RWPE1 (cell line): ENCODE results near the gene HEATR5A.
"Not testable (repeated sequence)": the region's sequence is repeated elsewhere in the genome, so short reads cannot be mapped to it uniquely, and the experiment has no call there.

Source experiments
- CTCF ChIA-PET: fragments of 350-600 bp; sonication (Branson Sonifier 250); formaldehyde crosslinking; extraction: SDS; loops from one replicate; lab custom pipeline; 2021; lab: Yijun Ruan, JAX
- POLR2A ChIA-PET: fragments of 400-600 bp; formaldehyde crosslinking; extraction: SDS; loops from one replicate; lab custom pipeline; 2020; ENCODE audit warnings: antibody characterized with exemption; ENCODE audit not compliant: low non-redundant PET; lab: Yijun Ruan, JAX
- DNase-seq: peaks from one replicate; pipeline ENCODE4 v3.0.0; 2012; ENCODE audit warnings: low spot score
- H3K27ac ChIP-seq: fragments of 450-650 bp; 2 replicates; pipeline ENCODE4 v1.5.1; 2017
- CTCF ChIP-seq: fragments of 450-650 bp; conservative IDR thresholded peaks from 2 replicates; pipeline ENCODE4 v1.5.1; 2017; ENCODE audit warnings: low read depth, mild to moderate bottlenecking

Gene HEATR5A

GRCh38 chr14:31252865-31253264 lies 167.5 kb downstream of the HEATR5A start:
- no peak overlapping the region for H3K27ac ChIP-seq
- POLR2A ChIA-PET: no interaction called here
- TF ChIP-seq CTCF: no peak
- no peak for DNase-seq
- CTCF ChIA-PET: no interaction called here

- CTCF ChIA-PET: no interaction called here
- POLR2A ChIA-PET: no interaction called here
- no peak for DNase-seq
Measured at GRCh38 chr14:31251028-31251958, 169.1 kb downstream of the HEATR5A start.

GRCh38 chr14:31244626-31245025 lies 175.7 kb downstream of the HEATR5A start:
- no peak overlapping the region for H3K27ac ChIP-seq
- no peak for DNase-seq
- ChIA-PET CTCF (no interaction called here), POLR2A (no interaction called here)
- TF ChIP-seq CTCF: no peak

More at GRCh38 chr14:31251028-31251958, 169.1 kb downstream of the HEATR5A start:
- no peak overlapping the region for H3K27ac ChIP-seq
- no peak for TF ChIP-seq CTCF

GRCh38 chr14:31243860-31244259 lies 176.5 kb downstream of the HEATR5A start:
- H3K27ac ChIP-seq: no peak overlapping the region
- ChIA-PET POLR2A (no interaction called here), CTCF (no interaction called here)
- no peak for TF ChIP-seq CTCF
- peak; percentile 75 for DNase-seq

GRCh38 chr14:31242161-31242940 lies 178.0 kb downstream of the HEATR5A start:
- CTCF ChIA-PET: interaction anchor here (0.6 kb wide), 1 partner anchor 105 kb away, joined by 3 read pairs; no protein-coding TSS in a partner anchor
- H3K27ac ChIP-seq, DNase-seq, POLR2A ChIA-PET: not testable (repeated sequence)
